Measurements from ENCODE around the gene ARRB1.
A peak's percentile ranks its signal among the peaks of the same experiment; 100 is the strongest.
"Not testable (repeated sequence)": the region's sequence is repeated elsewhere in the genome, so short reads cannot be mapped to it uniquely, and the experiment has no call there.

The ARRB1 gene

DNA sequence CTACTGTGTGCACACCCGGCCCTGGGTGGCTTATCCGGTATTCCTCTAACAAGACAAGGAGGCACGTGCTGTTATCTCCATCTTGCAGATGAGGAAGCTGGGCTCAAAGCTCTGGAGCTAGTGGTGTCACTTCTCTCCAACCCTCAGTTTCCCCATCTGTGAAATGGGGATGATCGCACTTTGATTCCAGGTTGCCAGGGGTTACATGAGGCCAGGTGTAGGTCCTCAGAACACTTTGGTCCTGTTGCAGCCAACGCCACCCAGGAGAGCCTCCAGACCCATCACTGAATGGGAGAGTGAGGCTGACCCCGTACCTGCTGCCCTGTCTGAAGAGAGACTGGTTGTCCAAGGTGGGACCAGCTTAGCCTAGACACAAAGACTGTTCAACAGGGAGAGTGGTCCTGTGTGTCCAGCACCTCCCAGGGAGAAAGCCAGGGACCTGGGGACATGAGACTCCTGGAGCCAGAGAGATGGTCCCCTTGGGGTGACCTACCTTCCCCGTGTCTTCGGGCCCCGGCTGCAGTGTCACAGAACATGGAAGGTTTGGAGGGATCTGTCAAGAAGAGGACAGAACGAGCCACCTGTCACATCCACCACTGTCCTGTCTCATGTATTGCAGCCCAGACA, 69.9 kb downstream of the ARRB1 start:
- H3K4me3 ChIP-seq (ENCODE audit: low read length), result no peak overlapping the region

DNA sequence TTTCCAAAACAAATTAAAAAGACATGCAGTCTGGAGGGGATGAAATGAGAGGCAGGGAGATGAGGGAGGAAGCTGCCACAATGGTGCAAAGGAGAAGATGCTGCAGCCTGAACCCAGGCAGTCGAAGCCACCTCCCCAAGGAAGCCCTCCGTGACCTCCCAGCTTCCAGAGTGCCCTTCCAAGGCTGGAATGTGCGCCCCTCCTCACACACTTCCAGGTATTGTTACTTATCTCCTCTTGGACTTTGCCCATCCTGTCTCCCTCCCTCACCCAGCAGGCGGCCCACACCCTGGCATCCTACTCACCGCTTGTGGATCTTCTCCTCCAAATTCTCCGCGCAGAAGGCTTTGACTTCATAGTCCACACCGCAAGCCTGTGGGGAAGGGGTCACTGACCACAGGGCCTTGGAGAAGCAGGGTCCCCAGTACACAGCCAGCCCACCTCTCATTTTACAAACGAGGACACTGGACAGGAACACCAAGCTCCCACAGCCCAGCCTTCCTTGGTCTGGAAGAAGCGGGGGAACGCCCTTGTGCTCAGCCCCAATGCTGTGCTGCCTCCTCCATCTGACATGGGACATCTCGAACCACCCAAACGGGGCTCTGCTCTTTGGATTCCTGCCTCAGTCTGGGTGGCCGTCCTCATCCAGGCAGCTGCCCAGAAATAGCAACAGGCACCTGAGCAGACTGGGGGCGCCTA, 70.5 kb downstream of the ARRB1 start:
- no peak for DNase-seq (ENCODE audit: low read depth, low spot score)
- no peak overlapping the region for H3K4me3 ChIP-seq (ENCODE audit: low read length)

More for the DNA sequence above, 69.9 kb downstream of the ARRB1 start:
- no peak for DNase-seq (ENCODE audit: low read depth, low spot score)

DNA sequence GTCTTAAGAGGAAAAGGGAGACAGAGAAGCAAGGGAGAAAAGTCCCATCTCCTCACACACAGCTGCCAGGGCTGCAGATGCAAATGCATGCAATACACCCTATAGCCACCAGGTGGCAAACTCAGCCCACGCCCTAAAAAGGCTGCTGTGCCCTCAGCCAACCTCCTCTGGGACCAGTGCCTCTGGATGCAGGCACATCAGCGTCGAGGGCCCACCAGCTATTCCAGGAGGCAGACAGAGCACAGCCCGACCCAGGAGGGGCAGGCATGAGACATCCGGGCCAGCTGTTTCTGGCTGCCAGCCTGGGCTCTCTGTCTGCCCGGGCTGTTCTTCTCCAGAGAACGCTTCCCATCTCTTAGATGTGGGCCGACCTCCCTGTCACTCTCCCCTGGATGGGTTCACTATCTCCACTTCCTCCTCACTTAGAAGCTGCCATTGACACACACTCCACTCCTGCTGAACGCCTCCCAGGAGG, 71.2 kb downstream of the ARRB1 start:
- H3K4me3 ChIP-seq (ENCODE audit: low read length), result no peak overlapping the region
- peak; percentile 60 for DNase-seq (ENCODE audit: low read depth, low spot score)

DNA sequence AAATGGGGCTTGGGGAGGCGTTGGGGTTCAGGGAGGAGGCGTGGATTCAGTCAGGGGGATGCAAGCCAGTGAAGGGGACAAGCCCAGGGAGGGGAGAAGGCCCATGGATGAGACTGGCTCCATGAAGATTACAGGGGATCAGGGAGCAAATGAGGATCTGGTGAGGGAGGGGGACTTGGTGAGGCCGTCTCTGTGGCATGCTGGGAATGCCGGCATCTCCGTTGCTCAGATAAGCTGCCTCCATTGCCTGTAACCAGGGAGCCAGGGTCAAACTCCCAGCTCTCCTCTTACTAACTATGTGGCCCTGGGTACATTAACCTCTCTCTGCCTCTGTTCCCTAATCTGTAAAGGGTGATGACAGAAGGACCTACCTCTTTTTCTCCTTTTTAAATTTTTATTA, 72.2 kb downstream of the ARRB1 start:
- H3K4me3 ChIP-seq (ENCODE audit: low read length), result no peak overlapping the region
- DNase-seq (ENCODE audit: low read depth, low spot score), result no peak

DNA sequence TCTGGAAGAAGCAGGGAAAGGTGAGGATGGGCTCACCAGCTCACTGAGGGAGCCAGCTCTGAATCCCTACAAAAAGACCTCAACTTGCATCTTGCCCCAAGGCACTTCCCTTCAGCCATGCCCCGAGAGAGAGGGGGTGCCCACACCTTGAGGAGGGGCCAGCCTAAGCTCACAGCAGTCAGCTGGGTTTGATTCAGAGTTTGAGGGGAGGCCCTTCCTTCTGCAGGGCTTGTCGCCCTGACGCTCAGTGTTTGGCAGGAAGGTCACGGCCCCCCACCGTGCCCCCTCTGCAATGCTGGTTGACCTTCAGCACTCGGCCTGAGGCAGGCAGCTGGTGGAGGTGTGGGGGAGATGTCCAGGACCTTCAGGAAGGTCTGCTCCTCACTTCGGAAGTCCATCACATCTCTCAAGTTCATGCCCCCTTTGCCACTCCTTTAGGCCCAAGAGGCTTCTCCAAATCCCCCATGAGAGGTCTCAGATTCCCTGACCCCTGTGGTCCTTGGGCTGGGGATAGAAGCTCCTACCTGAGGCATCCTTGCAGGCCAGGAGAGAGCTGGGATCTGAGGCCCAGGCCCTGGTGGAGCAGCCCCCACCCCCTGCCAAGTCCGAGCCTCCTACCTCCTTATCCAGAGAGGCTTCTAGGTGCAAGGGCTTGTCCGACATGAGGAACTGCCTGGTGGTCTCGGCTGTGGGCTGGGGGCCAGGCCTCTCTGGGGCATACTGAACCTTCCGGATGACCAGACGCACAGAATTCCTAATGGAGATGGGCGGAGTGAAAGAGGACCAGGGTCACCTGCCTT, 73.3 kb downstream of the ARRB1 start:
- DNase-seq (ENCODE audit: low read depth, low spot score), result no peak
- H3K4me3 ChIP-seq (ENCODE audit: low read length), result no peak overlapping the region

DNA sequence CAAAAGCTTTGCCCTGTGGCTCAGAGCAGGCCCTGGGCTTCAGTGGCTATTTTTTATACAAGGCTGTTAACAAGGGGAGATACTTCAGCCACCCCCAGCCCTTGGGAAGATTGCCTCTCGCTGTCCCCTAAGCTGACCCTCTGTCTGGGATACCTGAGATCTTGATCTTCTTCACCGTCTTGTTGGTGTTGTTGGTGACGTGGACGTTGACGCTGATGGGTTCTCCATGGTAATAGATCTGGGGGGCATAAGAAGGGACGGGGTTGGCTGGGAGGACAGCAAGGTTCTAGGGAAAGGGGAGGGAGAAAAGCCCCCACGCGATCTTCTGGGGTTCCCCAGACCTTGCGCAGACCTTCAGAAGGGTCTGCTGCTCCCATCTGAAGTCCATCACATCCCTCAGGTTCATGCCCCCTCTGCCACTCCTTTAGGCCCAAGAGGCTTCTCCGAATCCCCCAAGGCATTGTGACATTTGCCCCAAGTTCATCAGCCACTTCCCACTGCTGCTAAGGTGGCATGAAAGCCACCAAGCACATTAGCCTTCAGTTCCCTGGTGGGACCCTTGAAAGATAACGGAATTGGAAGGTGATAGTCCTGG, 74.2 kb downstream of the ARRB1 start:
- H3K4me3 ChIP-seq (ENCODE audit: low read length), result no peak overlapping the region
- DNase-seq (ENCODE audit: low read depth, low spot score), result no peak

DNA sequence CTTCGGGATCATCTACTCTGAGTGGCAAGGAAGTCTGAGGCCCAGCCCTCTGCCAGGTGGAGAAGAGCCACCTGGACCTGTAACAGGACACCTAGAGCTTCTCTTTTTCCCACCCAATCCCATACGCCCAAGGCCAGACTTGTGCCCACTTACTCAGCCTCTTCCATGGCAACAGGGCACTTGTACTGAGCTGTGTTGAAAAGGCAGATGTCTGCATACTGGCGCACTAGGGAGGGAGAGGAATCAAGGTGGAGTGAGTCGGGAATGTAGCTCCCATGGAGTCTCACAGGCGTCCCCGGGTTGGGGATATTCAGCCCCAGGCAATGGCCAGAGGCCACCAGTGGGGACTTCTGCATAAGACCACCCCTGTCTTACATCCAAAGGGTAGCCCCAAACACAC, 74.8 kb downstream of the ARRB1 start:
- H3K4me3 ChIP-seq (ENCODE audit: low read length), result no peak overlapping the region
- DNase-seq (ENCODE audit: low read depth, low spot score), result no peak

DNA sequence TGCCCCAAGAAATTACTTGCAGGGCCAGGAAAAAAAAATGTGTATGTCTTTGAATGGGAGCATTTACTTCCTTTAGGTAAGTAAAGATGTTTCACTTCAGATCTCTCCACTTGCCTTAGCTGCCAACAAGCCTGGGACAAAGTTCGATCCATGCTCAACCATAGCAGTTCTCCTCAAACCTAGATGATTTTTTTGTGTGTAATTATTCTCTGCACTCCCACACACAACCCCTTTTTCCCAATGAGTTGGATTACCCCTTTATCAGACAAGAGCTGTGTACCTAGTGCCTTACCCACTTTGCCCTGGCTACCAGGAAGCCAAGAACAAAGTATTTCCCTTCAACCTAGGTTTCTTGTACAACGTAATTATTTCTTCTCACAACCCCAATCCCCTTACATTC, 75.3 kb downstream of the ARRB1 start:
- H3K4me3 ChIP-seq (ENCODE audit: low read length), result no peak overlapping the region

DNA sequence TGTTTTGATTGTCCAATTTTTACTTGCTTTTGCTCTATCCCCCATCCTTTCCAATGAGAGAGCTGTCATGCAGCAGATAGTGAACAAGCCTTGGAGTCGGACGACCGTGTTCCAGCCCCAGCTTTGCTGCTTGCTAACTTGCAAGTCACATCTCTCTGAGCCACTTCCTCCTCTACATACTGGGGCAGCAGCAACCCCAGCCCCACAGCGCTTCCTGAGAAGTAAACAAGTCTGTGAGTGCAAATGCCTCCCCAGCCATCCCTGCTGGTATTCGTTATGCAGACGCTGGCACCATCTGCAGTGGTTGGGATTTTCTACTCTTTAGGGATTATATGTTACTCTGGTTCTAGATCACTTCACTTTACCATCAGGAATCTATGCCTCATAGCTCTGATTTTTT, 75.9 kb downstream of the ARRB1 start:
- H3K4me3 ChIP-seq (ENCODE audit: low read length), result no peak overlapping the region
- DNase-seq (ENCODE audit: low read depth, low spot score), result peak; percentile 75

More for the DNA sequence above, 75.3 kb downstream of the ARRB1 start:
- DNase-seq (ENCODE audit: low read depth, low spot score), result no peak

DNA sequence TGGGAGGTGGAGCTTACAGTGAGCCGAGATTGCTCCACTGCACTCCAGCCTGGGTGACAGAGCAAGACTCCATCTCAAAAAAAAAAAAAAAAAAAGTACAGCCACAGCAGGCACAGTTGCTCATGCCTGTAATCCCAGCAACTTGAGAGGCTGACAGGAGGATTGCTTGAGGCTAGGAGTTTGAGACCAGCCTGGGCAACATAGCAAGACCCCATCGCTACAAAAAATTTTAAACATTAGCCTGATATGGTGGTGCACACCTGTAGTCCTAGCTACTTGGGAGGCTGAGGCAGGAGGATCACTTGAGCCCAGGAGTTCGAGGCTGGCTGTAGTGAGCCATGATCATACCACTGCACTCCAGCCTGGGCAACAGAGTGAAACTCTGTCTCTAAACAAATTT, 76.7 kb downstream of the ARRB1 start:
- DNase-seq (ENCODE audit: low read depth, low spot score); H3K4me3 ChIP-seq (ENCODE audit: low read length): not testable (repeated sequence)

DNA sequence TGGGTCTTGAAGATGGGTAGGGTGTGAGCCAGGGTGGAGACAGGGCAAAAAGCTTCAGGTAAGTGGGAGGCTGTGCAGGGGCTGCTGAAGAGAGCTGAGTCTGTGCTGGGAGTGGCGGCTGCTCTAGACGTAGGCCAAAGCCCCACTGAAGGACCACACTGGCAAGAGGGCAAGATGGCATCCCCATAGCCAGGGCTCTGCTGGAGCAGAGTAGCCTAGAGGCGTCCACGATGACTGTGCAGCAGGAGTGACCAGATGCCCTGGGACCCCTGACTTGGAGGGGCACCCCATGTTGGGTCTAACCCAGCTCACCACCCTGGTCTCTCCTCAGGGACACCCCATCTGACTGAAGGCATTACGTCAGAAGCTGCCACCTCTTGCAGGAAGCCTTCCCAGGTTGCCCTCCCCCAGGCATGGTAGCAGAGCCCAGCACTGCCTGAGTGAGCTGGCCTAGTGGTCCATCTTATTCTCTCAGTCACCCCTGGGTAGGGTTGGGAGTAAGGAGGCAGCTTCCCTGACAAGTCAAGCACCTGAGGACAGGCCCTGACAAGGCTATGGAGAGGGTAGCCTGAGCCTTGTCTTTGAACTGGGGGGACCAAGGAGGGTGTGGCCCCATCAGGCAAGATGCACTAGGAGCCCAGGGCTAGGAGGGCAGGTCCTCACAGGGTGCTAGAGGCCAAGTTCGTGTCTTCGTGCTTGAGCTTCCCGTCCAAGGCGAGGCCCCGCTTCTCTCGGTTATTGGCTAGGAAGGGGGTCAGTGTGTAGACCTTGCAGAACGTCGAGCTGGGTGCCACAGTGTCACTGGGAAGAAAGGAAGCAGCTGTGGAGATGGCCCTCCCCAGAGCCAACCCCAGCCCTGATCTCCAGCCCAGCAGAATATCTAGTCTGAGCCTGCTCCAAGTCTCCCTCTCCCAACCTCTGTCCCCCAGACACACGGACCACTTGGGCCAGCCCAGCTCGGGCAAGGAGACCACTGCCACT, 77.8 kb downstream of the ARRB1 start:
- no peak for DNase-seq (ENCODE audit: low read depth, low spot score)
- H3K4me3 ChIP-seq (ENCODE audit: low read length), result no peak overlapping the region

DNA sequence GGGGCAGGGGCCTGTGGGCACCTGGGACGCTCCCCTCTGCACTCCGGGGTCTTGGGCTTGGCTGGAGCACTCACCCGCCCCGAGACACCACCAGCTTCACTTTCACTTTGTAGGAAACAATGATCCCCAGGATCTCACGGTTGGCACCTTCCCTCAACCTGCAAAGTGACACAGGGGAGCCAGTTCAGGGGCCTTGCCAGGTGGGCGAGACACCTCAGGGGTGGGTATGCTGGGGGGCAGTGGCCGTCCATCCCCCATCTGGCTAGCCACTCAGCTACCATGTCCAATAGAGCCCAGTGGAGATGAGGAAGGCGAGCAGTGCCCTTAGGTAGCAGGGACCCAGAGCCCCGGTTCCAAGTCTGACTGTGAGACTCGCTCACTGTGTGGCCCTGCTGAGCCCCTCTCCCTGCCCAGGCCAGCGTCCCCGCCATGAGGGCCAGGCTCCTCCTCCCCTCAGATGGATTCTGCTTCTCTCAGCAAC, 78.6 kb downstream of the ARRB1 start:
- H3K4me3 ChIP-seq (ENCODE audit: low read length), result no peak overlapping the region
- no peak for DNase-seq (ENCODE audit: low read depth, low spot score)

DNA sequence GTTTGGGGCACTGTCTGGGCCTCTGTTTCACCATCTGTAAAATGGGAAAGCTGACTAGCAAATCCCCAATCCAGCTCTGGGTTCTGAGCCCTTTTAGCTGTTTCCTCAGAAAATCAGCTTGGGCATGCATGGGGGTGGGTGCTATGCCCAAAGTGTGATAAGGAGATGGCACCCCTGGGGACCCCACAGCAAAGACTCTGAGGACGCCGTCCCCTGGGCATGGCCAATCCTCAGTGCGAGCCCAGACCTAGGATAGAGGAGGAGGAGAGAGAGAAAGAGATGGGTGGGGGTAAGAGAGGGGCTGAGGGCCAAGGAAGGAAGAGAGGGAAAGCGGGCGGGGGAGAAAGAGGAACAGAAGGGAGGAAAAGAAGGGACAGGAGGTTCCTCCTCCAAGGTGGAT, 79.1 kb downstream of the ARRB1 start:
- H3K4me3 ChIP-seq (ENCODE audit: low read length), result no peak overlapping the region
- no peak for DNase-seq (ENCODE audit: low read depth, low spot score)

DNA sequence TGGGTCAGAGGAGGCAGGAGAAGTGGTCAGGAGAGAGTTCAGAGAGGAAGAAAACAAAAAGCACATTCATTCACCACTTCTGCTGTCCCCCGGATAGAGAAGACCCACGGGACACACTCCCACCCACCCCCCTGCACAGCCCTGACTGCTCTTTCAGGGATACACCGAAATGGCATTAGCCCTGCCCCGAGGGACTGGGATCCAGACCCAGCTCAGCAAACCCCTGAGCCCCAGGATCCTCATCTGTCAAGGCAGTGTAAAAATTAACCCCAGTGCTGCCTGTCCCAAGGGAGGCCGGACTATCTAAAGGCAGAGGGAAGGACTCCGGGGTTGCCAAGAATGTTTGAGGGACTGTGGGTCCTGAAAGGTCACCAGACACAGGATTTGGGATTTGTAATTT, 79.7 kb downstream of the ARRB1 start:
- no peak overlapping the region for H3K4me3 ChIP-seq (ENCODE audit: low read length)
- no peak for DNase-seq (ENCODE audit: low read depth, low spot score)

DNA sequence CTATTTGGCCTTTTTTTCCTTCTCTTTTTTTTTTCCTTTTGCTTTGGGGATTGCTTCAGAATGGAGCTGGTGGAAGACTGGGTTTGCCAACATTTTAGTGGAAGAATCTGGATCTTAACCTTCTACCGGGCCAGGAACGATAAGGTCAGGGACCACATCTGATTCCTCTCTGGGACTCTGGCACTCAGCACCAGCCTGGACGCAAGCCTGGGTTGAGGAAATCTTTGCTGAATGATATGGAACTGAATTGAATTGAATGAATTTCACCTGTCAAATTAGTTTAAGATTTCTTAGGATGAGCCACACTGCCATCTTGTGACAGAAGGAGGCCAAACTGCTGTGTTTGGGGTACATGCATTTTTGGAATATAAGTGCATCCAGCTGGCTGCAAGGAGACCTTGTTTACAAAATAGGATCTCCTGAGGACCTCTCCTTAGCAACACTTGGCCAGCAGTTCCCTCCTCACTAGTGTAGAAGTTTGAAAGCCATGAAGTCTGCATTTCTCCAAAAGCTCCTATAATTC, 80.5 kb downstream of the ARRB1 start:
- no peak overlapping the region for H3K4me3 ChIP-seq (ENCODE audit: low read length)
- DNase-seq (ENCODE audit: low read depth, low spot score), result peak; percentile 22

DNA sequence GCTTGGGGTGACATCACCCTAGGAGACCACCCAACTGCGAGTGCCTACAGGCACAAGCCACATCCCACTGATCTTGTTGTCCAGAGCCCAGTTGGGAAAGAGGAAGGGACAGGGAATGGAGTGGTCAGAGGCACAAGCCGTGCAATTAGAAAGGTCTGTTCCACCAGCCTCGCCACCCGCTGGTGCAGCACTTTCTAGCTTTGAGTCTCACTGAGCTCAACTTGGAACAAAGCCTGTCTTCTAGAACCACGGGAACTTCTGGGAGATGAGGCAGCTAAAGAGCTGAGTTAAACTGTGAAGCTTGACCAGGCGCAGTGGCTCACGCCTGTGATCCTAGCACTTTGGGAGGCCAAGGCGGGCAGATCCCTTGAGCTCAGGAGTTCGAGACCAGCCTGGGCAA, 81.6 kb downstream of the ARRB1 start:
- no peak for DNase-seq (ENCODE audit: low read depth, low spot score)
- H3K4me3 ChIP-seq (ENCODE audit: low read length), result no peak overlapping the region

DNA sequence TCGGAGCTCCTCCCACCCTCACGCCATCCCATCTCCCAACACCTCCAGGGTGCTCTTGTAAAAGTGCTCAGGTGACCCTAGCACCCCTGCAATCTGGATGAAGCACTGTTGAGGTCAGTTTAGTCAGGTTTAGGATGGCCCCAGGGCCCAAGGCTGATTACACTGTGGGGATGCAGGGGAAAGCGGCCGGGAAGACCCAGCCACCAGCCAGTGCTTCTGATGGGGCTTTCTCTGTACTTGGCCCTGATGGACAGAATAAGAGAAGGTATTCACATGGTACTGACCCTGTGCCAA, 82.1 kb downstream of the ARRB1 start:
- H3K4me3 ChIP-seq (ENCODE audit: low read length), result no peak overlapping the region
- no peak for DNase-seq (ENCODE audit: low read depth, low spot score)

DNA sequence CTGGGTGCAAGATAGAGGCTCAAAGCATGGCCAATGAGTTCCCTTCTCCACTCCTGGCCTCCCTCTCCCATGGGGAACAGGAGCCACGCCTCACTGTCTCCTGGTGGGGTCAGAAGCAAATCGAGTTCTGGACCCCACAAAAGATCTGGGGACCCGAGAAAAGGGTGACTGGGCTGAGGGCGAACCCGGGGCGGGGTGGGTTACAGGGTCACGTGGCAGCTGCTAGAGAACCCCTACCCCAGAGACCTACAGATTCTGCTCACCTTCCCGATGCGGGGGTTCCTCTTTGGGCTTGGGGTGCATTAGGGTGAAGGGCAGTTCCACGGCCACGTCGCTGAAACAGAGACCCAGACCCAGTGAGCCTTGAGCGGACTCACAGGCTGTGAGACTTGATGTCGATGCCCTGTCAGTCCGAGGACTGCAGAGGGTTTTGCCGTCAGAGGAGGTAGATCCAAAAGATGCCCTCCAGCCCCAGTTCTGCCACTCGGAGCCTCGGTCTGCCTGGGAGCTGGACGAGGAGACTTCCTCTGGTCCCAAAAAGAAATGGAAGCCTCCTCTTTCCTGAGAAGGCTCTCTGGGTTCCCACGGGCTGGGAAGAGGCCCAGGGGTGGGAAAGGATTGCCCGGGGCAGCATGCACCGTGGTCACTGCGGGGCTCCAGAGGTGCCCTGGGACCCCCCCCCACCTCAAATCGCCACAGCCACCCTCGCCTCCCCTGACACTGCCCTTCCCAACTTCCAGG, 82.7 kb downstream of the ARRB1 start:
- DNase-seq (ENCODE audit: low read depth, low spot score), result no peak
- H3K4me3 ChIP-seq (ENCODE audit: low read length), result no peak overlapping the region
